Trophoblast cell (in vitro differentiated cells and primary cell): ENCODE data around the gene ARHGEF10L.

Experiments used
- DNase-seq, 2 donors: peaks; one replicate each; pipeline ENCODE4 v3.0.0-alpha.2; 2016
- H2AFZ ChIP-seq: 2 replicates; pipeline ENCODE4 v1.6.1; 2013; ENCODE audit warnings: low read length, moderate library complexity, mild to moderate bottlenecking; ENCODE audit not compliant: insufficient read depth, poor library complexity
- H2AK5ac ChIP-seq: 2 replicates; pipeline ENCODE4 v1.6.1; 2013; ENCODE audit warnings: mild to moderate bottlenecking, low read length
- H2BK120ac ChIP-seq: 2 replicates; pipeline ENCODE4 v1.6.1; 2013; ENCODE audit warnings: low read length, mild to moderate bottlenecking, moderate library complexity; ENCODE audit not compliant: insufficient read depth, poor library complexity
- H2BK12ac ChIP-seq: 2 replicates; pipeline ENCODE4 v1.6.1; 2013; ENCODE audit warnings: mild to moderate bottlenecking, low read length, moderate library complexity
- H2BK5ac ChIP-seq: 2 replicates; pipeline ENCODE4 v1.6.1; 2013; ENCODE audit warnings: low read length, low read depth, moderate library complexity, mild to moderate bottlenecking; ENCODE audit not compliant: poor library complexity
- H3K14ac ChIP-seq: 2 replicates; pipeline ENCODE4 v1.6.1; 2013; ENCODE audit warnings: mild to moderate bottlenecking, low read length
- H3K18ac ChIP-seq: 2 replicates; pipeline ENCODE4 v1.6.1; 2013; ENCODE audit warnings: mild to moderate bottlenecking, low read length
- H3K23ac ChIP-seq: 2 replicates; pipeline ENCODE4 v1.6.1; 2013; ENCODE audit warnings: low read length
- H3K27ac ChIP-seq: 2 replicates; pipeline ENCODE4 v1.5.1; 2013; ENCODE audit warnings: low read depth, mild to moderate bottlenecking, inconsistent platforms, low read length, moderate library complexity
- H3K27me3 ChIP-seq: 2 replicates; pipeline ENCODE4 v1.6.1; 2013; ENCODE audit warnings: inconsistent platforms, mild to moderate bottlenecking, low read length, moderate library complexity; ENCODE audit not compliant: insufficient read depth
- H3K36me3 ChIP-seq, 2 experiments: 1 replicate in 1 of 2; 2 replicates in 1 of 2; pipeline ENCODE4 v1.6.1; 2013; ENCODE audit warnings: low read length in 2 of 2, mild to moderate bottlenecking in 2 of 2, moderate library complexity in 1 of 2; ENCODE audit not compliant: insufficient read depth in 2 of 2, control insufficient read depth in 1 of 2
- H3K4ac ChIP-seq: 2 replicates; pipeline ENCODE4 v1.6.1; 2013; ENCODE audit warnings: low read depth, mild to moderate bottlenecking, low read length, moderate library complexity
- H3K4me1 ChIP-seq, 2 experiments: 1 replicate in 1 of 2; 2 replicates in 1 of 2; pipeline ENCODE4 v1.6.1; 2013; ENCODE audit warnings: low read length in 2 of 2, mild to moderate bottlenecking in 2 of 2, moderate library complexity in 1 of 2; ENCODE audit not compliant: insufficient read depth in 2 of 2, control insufficient read depth in 1 of 2
- H3K4me2 ChIP-seq: 2 replicates; pipeline ENCODE4 v1.6.1; 2013; ENCODE audit warnings: inconsistent platforms, mild to moderate bottlenecking, low read length, moderate library complexity
- H3K4me3 ChIP-seq: 2 replicates; pipeline ENCODE4 v1.5.1; 2013; ENCODE audit warnings: mild to moderate bottlenecking, low read depth, low read length, inconsistent platforms
- H3K79me1 ChIP-seq: one replicate; pipeline ENCODE4 v1.6.1; 2013; ENCODE audit warnings: low read length
- H3K79me2 ChIP-seq: 2 replicates; pipeline ENCODE4 v1.6.1; 2013; ENCODE audit warnings: low read length, mild to moderate bottlenecking; ENCODE audit not compliant: control insufficient read depth, insufficient read depth, poor library complexity
- H3K9ac ChIP-seq: 2 replicates; pipeline ENCODE4 v1.6.1; 2013; ENCODE audit warnings: mild to moderate bottlenecking, low read length
- H3K9me3 ChIP-seq: 2 replicates; pipeline ENCODE4 v1.6.1; 2013; ENCODE audit warnings: low read depth, mild to moderate bottlenecking, control low read depth, inconsistent platforms, low read length; ENCODE audit not compliant: insufficient read depth
- H4K12ac ChIP-seq: 2 replicates; pipeline ENCODE4 v1.6.1; 2013; ENCODE audit warnings: low read depth, mild to moderate bottlenecking, low read length, moderate library complexity
- H4K8ac ChIP-seq: 2 replicates; pipeline ENCODE4 v1.6.1; 2013; ENCODE audit warnings: low read depth, mild to moderate bottlenecking, low read length, moderate library complexity
- H4K91ac ChIP-seq: one replicate; pipeline ENCODE4 v1.6.1; 2013; ENCODE audit warnings: low read depth, mild to moderate bottlenecking, low read length, moderate library complexity
- WGBS: extraction: QIAGEN DNeasy Blood & Tissue Kit; methylation state at CpG from one replicate; pipeline ENCODE4 v1.1.7; 2013; ENCODE audit warnings: missing lambda C conversion rate; ENCODE audit not compliant: insufficient read length, insufficient coverage; ENCODE audit errors: extremely low coverage; 5-methylcytosine and 5-hydroxymethylcytosine counted together

The ARHGEF10L gene

DNA sequence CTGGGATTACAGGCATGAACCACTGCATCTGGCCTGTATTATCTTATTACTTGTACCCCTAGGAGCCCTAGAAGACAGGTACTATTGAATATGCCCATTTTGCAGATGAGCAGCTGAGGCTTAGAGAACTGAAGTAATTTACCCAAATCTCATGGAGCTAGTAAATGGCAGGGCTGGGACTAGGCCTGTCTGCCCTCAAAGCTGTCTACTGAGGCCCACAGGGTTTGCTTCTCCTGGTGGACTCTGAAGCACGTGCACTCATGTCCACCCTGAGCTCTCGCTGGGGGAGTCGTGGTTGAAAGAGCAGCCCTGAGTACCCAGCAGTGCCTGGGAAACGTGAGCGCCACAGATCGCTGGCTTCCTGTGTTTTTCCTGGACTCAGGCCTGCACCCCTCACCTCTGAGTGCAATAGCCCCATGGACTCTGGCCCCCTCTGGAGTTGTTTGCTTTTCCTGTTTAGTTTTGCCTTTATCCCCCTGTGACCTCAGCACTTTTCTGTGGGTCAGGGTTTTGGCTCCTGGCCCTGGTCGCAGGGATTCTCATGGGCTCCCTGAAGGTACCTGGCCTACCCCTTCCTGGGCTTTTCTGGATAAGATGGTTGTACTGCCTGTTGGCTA is 52.4 kb downstream of the ARHGEF10L start:
- H4K91ac ChIP-seq = no peak overlapping the region
- H3K9ac ChIP-seq = no peak overlapping the region
- H4K8ac ChIP-seq = no peak overlapping the region
- H3K4me3 ChIP-seq = no peak overlapping the region
- peaks cover 27 to 45% of the 10 kb centered on the region in 2 experiments for H3K4me1 ChIP-seq
- no peak overlapping the region for H4K12ac ChIP-seq
- H2BK120ac ChIP-seq = no peak overlapping the region
- H3K9me3 ChIP-seq = no peaks in the 10 kb centered on the region
- no CpG with 5 or more reads among the region's 7 CpGs for WGBS
- no peak overlapping the region for H3K27ac ChIP-seq
- no peak overlapping the region for H2BK12ac ChIP-seq
- no peak for DNase-seq
- peaks cover 3 to 11% of the 10 kb centered on the region in 2 experiments for H3K36me3 ChIP-seq
- no peak overlapping the region for H3K18ac ChIP-seq
- no peak overlapping the region for H3K4ac ChIP-seq
- no peak overlapping the region for H3K23ac ChIP-seq
- H2AK5ac ChIP-seq = no peak overlapping the region
- no peak overlapping the region for H3K14ac ChIP-seq
- no peaks in the 10 kb centered on the region for H3K27me3 ChIP-seq
- H2AFZ ChIP-seq = no peak overlapping the region
- H3K79me2 ChIP-seq = peaks cover 3% of the 10 kb centered on the region
- H3K4me2 ChIP-seq = no peak overlapping the region
- peaks cover 20% of the 10 kb centered on the region for H3K79me1 ChIP-seq
- H2BK5ac ChIP-seq = no peak overlapping the region

DNA sequence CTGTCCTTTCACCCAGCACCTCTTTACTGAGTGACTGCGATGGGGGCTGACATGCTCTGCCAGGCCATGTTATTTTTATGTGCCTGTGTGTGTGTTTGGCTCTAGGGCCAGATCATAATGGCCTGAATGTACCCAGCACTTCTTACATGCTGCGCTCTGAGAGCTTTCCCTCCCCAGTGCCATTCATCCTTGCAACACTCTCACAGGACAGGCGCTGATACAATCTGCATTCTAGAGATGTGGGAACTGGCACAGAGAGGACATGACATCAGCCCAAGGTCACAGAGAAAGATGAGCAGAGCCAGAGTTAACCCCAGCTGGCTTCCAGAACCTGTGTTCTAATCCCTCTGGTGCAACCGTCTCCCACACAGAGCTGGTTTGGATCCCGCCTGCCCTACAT is 54.5 kb downstream of the ARHGEF10L start:
- Histone ChIP-seq H2BK120ac (no peak overlapping the region), H3K4me2 (no peak overlapping the region), H3K23ac (no peak overlapping the region), H3K27me3 (no peaks in the 10 kb centered on the region), H3K9me3 (no peaks in the 10 kb centered on the region), H3K79me2 (no peaks in the 10 kb centered on the region), H2BK5ac (no peak overlapping the region), H2BK12ac (peak overlapping the region; percentile 19), H4K91ac (no peak overlapping the region), H4K8ac (no peak overlapping the region), H2AK5ac (no peak overlapping the region), H4K12ac (no peak overlapping the region), H3K27ac (no peak overlapping the region), H3K14ac (no peak overlapping the region), H3K4me3 (no peak overlapping the region), H3K36me3 (peaks cover 3 to 11% of the 10 kb centered on the region in 2 experiments), H3K79me1 (peaks cover 8% of the 10 kb centered on the region), H3K9ac (no peak overlapping the region), H3K4me1 (peaks cover 22 to 33% of the 10 kb centered on the region in 2 experiments), H3K18ac (peak overlapping the region; percentile 16), H2AFZ (no peak overlapping the region), H3K4ac (no peak overlapping the region)
- DNase-seq = no peak
- WGBS = no CpG with 5 or more reads among the region's 5 CpGs

DNA sequence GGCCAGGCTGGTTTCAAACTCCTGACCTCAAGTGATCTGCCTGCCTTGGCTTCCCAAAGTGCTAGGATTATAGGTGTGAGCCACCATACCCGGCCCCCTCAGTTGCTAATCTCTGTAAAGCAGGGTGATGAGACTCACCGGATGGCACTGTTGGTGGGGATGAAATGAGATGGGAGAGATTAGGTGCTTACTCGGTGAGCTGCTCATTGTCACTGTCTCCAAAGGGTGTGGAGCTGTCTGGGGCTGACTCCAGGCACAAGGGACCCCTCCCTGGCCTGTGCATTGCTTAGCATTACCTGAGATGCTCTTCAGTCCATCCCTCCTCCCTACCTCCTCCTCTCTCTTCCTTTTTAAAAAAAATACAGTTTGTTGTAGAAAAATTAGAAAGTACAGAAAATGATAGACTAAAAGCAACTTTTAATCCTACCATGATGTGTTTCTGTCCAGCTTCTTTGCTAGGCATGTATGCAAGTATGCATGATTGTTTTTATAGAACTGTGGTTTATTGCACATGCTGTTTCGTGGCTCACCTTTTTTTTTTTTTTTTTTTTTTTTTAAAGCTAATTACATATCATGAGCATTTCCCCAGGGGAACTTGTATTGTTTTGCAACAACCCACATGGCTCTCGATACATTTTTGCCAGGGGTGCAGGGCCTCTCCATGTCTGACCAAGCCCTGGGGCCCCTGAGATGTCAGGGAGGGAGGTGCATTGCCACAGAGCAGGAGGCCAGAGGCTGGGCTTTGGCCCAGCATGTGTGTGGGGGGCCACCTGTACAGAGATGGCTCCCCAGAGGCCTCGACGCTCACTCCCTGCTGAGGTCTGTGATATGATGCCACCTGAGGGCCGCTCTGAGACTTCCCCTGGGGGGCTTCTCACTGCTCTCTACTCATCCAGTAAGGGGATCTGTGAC is 55.4 kb downstream of the ARHGEF10L start:
- Histone ChIP-seq H2AFZ (no peak overlapping the region), H3K36me3 (peaks cover 3 to 11% of the 10 kb centered on the region in 2 experiments), H2BK5ac (no peak overlapping the region), H3K79me2 (no peaks in the 10 kb centered on the region), H3K4me3 (no peak overlapping the region), H3K79me1 (peaks cover 5% of the 10 kb centered on the region), H3K4me2 (no peak overlapping the region), H2AK5ac (no peak overlapping the region), H3K4me1 (peaks cover 15 to 24% of the 10 kb centered on the region in 2 experiments), H3K4ac (no peak overlapping the region), H3K18ac (no peak overlapping the region), H4K91ac (no peak overlapping the region), H3K9me3 (no peaks in the 10 kb centered on the region), H2BK120ac (peak overlapping the region; percentile 6), H3K23ac (no peak overlapping the region), H2BK12ac (peak overlapping the region; percentile 7), H4K8ac (no peak overlapping the region), H4K12ac (no peak overlapping the region), H3K27me3 (no peaks in the 10 kb centered on the region), H3K27ac (no peak overlapping the region), H3K9ac (no peak overlapping the region), H3K14ac (no peak overlapping the region)
- WGBS = no CpG with 5 or more reads among the region's 8 CpGs
- peak in 1 of 2 donors; percentile 22 for DNase-seq

DNA sequence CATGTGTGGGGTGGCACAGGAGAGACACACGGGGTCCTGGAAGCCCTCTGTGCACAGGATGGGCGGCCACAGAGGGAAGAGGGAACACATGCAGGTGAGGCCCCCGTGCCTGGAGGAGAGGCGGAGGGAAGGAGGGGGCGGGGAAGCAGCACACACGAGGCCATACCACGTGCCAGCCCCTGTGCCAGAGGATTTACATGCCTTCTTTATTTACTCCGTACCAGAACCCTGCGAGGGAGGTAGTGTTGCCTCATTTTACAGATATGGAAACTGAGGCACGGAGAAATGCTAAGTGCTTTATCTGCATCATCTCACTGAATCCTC is 56.1 kb downstream of the ARHGEF10L start:
- Histone ChIP-seq H3K4me1 (peaks cover 15 to 23% of the 10 kb centered on the region in 2 experiments), H3K27ac (no peak overlapping the region), H3K79me2 (no peaks in the 10 kb centered on the region), H3K23ac (no peak overlapping the region), H2BK5ac (no peak overlapping the region), H2AK5ac (no peak overlapping the region), H3K4ac (no peak overlapping the region), H2BK120ac (peak overlapping the region; percentile 6), H3K14ac (no peak overlapping the region), H3K4me2 (no peak overlapping the region), H2BK12ac (peak overlapping the region; percentile 7), H2AFZ (no peak overlapping the region), H3K79me1 (peaks cover 5% of the 10 kb centered on the region), H4K12ac (no peak overlapping the region), H4K8ac (no peak overlapping the region), H3K18ac (no peak overlapping the region), H3K27me3 (no peaks in the 10 kb centered on the region), H3K9me3 (no peaks in the 10 kb centered on the region), H3K36me3 (peaks cover 3 to 11% of the 10 kb centered on the region in 2 experiments), H4K91ac (no peak overlapping the region), H3K4me3 (no peak overlapping the region), H3K9ac (no peak overlapping the region)
- no peak for DNase-seq
- WGBS = no CpG with 5 or more reads among the region's 10 CpGs
